GM23338 (cell line): Measurements from ENCODE around the gene CUX1. TPM values are rescaled to one million over a fixed set of nuclear protein-coding genes. Genes with fewer than 3 reads are reported as not detected.

ENCODE experiments used
- ATAC-seq: fragments of 200-7000 bp; cut with Tn5 transposase; 3 replicates; pipeline ENCODE4 v1.9.1; 2020
- DNase-seq: peaks from one replicate; pipeline ENCODE4 v3.0.0-alpha.2; 2015; ENCODE audit warnings: low spot score
- H2AFZ ChIP-seq: fragments of 200-600 bp; sonication (generic); 2 replicates; pipeline ENCODE4 v1.8.0; 2016; ENCODE audit warnings: antibody characterized with exemption, mild to moderate bottlenecking, moderate library complexity
- H3F3A ChIP-seq: fragments of 200-600 bp; sonication (generic); replicated peaks from 2 replicates; pipeline ENCODE4 v1.8.0; 2017; ENCODE audit warnings: antibody characterized with exemption, mixed run types, low read depth
- H3K27ac ChIP-seq: fragments of 200-600 bp; sonication (generic); 2 replicates; pipeline ENCODE4 v1.6.1; 2016; ENCODE audit warnings: low read depth
- H3K27me3 ChIP-seq: fragments of 200-600 bp; sonication (generic); 2 replicates; pipeline ENCODE4 v1.8.0; 2016; ENCODE audit warnings: mild to moderate bottlenecking, mixed run types, moderate library complexity; ENCODE audit not compliant: insufficient read depth
- H3K36me3 ChIP-seq: fragments of 200-600 bp; sonication (generic); 2 replicates; pipeline ENCODE4 v1.8.0; 2016; ENCODE audit warnings: mild to moderate bottlenecking; ENCODE audit not compliant: insufficient read depth
- H3K4me1 ChIP-seq: fragments of 200-600 bp; sonication (generic); 2 replicates; pipeline ENCODE4 v1.8.0; 2016; ENCODE audit warnings: mild to moderate bottlenecking, moderate library complexity; ENCODE audit not compliant: insufficient read depth
- H3K4me2 ChIP-seq: fragments of 200-600 bp; sonication (generic); 2 replicates; pipeline ENCODE4 v1.7.1; 2017; ENCODE audit warnings: mixed run types
- H3K4me3 ChIP-seq: fragments of 200-600 bp; sonication (generic); 2 replicates; pipeline ENCODE4 v1.6.1; 2016; ENCODE audit warnings: mixed run types
- H3K79me2 ChIP-seq: fragments of 200-600 bp; sonication (generic); replicated peaks from 2 replicates; pipeline ENCODE4 v1.8.0; 2017; ENCODE audit warnings: mild to moderate bottlenecking; ENCODE audit not compliant: insufficient read depth
- H3K9me2 ChIP-seq: fragments of 200-600 bp; sonication (generic); 2 replicates; pipeline ENCODE4 v1.8.0; 2017; ENCODE audit not compliant: insufficient read depth
- H4K20me1 ChIP-seq: fragments of 200-600 bp; sonication (generic); replicated peaks from 2 replicates; pipeline ENCODE4 v1.8.0; 2017; ENCODE audit warnings: mild to moderate bottlenecking; ENCODE audit not compliant: insufficient read depth
- H3K27ac Mint-ChIP-seq: 2 replicates; pipeline ENCODE4 v1.8.0; 2020; ENCODE audit warnings: inconsistent platforms, mild to moderate bottlenecking, moderate library complexity, mixed read lengths
- H3K27me3 Mint-ChIP-seq: 3 replicates; pipeline ENCODE4 v1.8.0; 2022; ENCODE audit warnings: low read depth, mild to moderate bottlenecking, moderate library complexity, mixed read lengths, inconsistent platforms; ENCODE audit not compliant: insufficient read depth, poor library complexity
- H3K36me3 Mint-ChIP-seq: 3 replicates; pipeline ENCODE4 v1.8.0; 2021; ENCODE audit warnings: low read depth, mild to moderate bottlenecking, inconsistent platforms, moderate library complexity, mixed read lengths
- H3K4me1 Mint-ChIP-seq: 3 replicates; pipeline ENCODE4 v1.8.0; 2020; ENCODE audit warnings: mild to moderate bottlenecking, inconsistent platforms, mixed read lengths
- H3K4me3 Mint-ChIP-seq: 3 replicates; pipeline ENCODE4 v1.8.0; 2021; ENCODE audit warnings: moderate library complexity, mild to moderate bottlenecking, inconsistent platforms, mixed read lengths
- H3K9me3 Mint-ChIP-seq: 3 replicates; pipeline ENCODE4 v1.8.0; 2020; ENCODE audit warnings: moderate library complexity, mild to moderate bottlenecking, inconsistent platforms, mixed read lengths
- CTCF ChIP-seq, 2 experiments: fragments of 200-600 bp in 1 of 2; sonication (generic) in 1 of 2; conservative IDR thresholded peaks; 2 replicates each; pipeline versions ENCODE4 v1.5.1 to v1.6.1; 2016 to 2017; ENCODE audit warnings: antibody characterized with exemption in 2 of 2, low read depth in 2 of 2, mild to moderate bottlenecking in 2 of 2, moderate library complexity in 1 of 2
- EZH2 ChIP-seq: fragments of 200-600 bp; sonication (generic); IDR thresholded peaks from one replicate; pipeline ENCODE4 v1.8.0; 2017; ENCODE audit warnings: antibody characterized with exemption, mild to moderate bottlenecking, low read depth; ENCODE audit not compliant: unreplicated experiment
- EZH2phosphoT487 ChIP-seq: fragments of 200-600 bp; sonication (generic); IDR thresholded peaks from one replicate; pipeline ENCODE4 v1.8.1; 2018; ENCODE audit warnings: antibody characterized with exemption; ENCODE audit not compliant: unreplicated experiment
- JUNB ChIP-seq: IDR thresholded peaks from one replicate; pipeline ENCODE4 v1.6.1; 2016; ENCODE audit warnings: antibody characterized with exemption; ENCODE audit not compliant: unreplicated experiment
- NANOG ChIP-seq: IDR thresholded peaks from 2 replicates; pipeline ENCODE4 v1.6.1; 2016; ENCODE audit warnings: antibody characterized with exemption, borderline replicate concordance
- POLR2AphosphoS5 ChIP-seq: IDR thresholded peaks from 2 replicates; pipeline ENCODE4 v1.6.1; 2016; ENCODE audit warnings: antibody characterized with exemption, low read depth
- STAT1 ChIP-seq: IDR thresholded peaks from one replicate; pipeline ENCODE4 v1.6.1; 2016; ENCODE audit warnings: antibody characterized with exemption; ENCODE audit not compliant: unreplicated experiment
- ZNF114 ChIP-seq: fragments of 250-450 bp; sonication (Bioruptor Pico); IDR thresholded peaks from 2 replicates; pipeline ENCODE4 v1.5.0; 2020; ENCODE audit warnings: mild to moderate bottlenecking, moderate library complexity
- ZNF462 ChIP-seq: fragments of 250-450 bp; sonication (Bioruptor Pico); IDR thresholded peaks from 2 replicates; pipeline ENCODE4 v1.5.0; 2020; ENCODE audit warnings: mild to moderate bottlenecking, moderate library complexity
- polyA plus RNA-seq: library from polyadenylated mRNA; unstranded; fragments of >200 nt; fragmentation: Nextera tagmentation; extraction: Ambion mirVana; gene quantifications from 2 replicates; pipeline ENCODE4 v1.2.1, GENCODE V29; 2016
- total RNA-seq: library from RNA; depleted of rRNA; stranded (reverse); fragments of >200 nt; shearing (Covaris generic); gene quantifications from 2 replicates; pipeline ENCODE4 v1.2.3, GENCODE V29; 2014
- TF ChIP-seq, protein P1 (sequence below): IDR thresholded peaks from 2 replicates; pipeline ENCODE4 v1.6.1; 2016; ENCODE audit warnings: antibody characterized with exemption
- TF ChIP-seq, protein P2 (sequence below): IDR thresholded peaks from one replicate; pipeline ENCODE4 v1.6.1; 2018; ENCODE audit warnings: antibody characterized with exemption; ENCODE audit not compliant: unreplicated experiment

CUX1 gene
- total and polyA plus RNA-seq, 2 experiments from 2014 or later: 49.9 to 64.0 TPM

DNA sequence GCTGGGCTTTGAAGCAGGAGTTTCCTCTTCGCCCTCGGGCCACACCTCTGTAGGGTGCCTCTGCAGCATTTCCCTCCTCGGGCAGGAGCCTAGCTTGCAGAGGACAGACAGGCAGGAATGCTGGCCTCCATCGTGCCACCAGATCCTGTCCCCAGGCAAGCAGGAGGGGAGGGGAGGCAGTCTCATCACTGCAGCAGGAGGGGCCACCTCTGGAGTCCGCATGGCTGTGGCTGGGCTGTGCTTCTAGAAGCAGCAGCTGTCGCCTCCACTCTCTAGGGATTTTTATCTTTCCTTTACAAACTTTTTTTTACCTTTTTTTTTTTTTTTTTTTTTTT, 181.4 kb downstream of the CUX1 start (continued):
- TF ChIP-seq CTCF (conservative IDR thresholded peaks at IDR 0.05; ENCODE audit: low read depth in 2 of 2) (no peak), EZH2phosphoT487 (no peak), JUNB (no peak)

- H3K27ac Mint-ChIP-seq: no peak overlapping the region
These were observed 182.0 kb downstream of the CUX1 start for GRCh38 chr7:101999393-101999792.

More at GRCh38 chr7:101999393-101999792, 182.0 kb downstream of the CUX1 start:
- Histone ChIP-seq H3K4me2 (no peak overlapping the region), H3K36me3 (no peaks in the 10 kb centered on the region), H4K20me1 (peaks cover 10% of the 10 kb centered on the region), H3K4me1 (peaks cover 5% of the 10 kb centered on the region), H2AFZ (no peak overlapping the region), H3K27me3 (no peaks in the 10 kb centered on the region), H3F3A (no peaks in the 10 kb centered on the region), H3K79me2 (peaks cover 56% of the 10 kb centered on the region), H3K9me2 (no peaks in the 10 kb centered on the region), H3K4me3 (no peak overlapping the region), H3K27ac (no peak overlapping the region)
- no peaks in the 10 kb centered on the region for H3K9me3 Mint-ChIP-seq
- peaks cover 41% of the 10 kb centered on the region for H3K4me1 Mint-ChIP-seq
- H3K36me3 Mint-ChIP-seq: peaks cover 3% of the 10 kb centered on the region; the same call in 1 of the 3 replicates
- H3K27me3 Mint-ChIP-seq: peaks cover 8% of the 10 kb centered on the region
- ATAC-seq: no peak
- no peak for DNase-seq
- TF ChIP-seq, protein P1, sequence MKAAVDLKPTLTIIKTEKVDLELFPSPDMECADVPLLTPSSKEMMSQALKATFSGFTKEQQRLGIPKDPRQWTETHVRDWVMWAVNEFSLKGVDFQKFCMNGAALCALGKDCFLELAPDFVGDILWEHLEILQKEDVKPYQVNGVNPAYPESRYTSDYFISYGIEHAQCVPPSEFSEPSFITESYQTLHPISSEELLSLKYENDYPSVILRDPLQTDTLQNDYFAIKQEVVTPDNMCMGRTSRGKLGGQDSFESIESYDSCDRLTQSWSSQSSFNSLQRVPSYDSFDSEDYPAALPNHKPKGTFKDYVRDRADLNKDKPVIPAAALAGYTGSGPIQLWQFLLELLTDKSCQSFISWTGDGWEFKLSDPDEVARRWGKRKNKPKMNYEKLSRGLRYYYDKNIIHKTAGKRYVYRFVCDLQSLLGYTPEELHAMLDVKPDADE: no peak
- no peak for TF ChIP-seq ZNF114 (CRISPR knock-in tag)
- no peak for TF ChIP-seq JUNB
- TF ChIP-seq NANOG: no peak
- TF ChIP-seq, protein P2, sequence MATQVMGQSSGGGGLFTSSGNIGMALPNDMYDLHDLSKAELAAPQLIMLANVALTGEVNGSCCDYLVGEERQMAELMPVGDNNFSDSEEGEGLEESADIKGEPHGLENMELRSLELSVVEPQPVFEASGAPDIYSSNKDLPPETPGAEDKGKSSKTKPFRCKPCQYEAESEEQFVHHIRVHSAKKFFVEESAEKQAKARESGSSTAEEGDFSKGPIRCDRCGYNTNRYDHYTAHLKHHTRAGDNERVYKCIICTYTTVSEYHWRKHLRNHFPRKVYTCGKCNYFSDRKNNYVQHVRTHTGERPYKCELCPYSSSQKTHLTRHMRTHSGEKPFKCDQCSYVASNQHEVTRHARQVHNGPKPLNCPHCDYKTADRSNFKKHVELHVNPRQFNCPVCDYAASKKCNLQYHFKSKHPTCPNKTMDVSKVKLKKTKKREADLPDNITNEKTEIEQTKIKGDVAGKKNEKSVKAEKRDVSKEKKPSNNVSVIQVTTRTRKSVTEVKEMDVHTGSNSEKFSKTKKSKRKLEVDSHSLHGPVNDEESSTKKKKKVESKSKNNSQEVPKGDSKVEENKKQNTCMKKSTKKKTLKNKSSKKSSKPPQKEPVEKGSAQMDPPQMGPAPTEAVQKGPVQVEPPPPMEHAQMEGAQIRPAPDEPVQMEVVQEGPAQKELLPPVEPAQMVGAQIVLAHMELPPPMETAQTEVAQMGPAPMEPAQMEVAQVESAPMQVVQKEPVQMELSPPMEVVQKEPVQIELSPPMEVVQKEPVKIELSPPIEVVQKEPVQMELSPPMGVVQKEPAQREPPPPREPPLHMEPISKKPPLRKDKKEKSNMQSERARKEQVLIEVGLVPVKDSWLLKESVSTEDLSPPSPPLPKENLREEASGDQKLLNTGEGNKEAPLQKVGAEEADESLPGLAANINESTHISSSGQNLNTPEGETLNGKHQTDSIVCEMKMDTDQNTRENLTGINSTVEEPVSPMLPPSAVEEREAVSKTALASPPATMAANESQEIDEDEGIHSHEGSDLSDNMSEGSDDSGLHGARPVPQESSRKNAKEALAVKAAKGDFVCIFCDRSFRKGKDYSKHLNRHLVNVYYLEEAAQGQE: no peak
- no peak for TF ChIP-seq EZH2
- no peak for TF ChIP-seq STAT1
- no peak for TF ChIP-seq POLR2AphosphoS5
- no peak for TF ChIP-seq ZNF462 (CRISPR knock-in tag)
- no peak for TF ChIP-seq EZH2phosphoT487
- H3K4me3 Mint-ChIP-seq: no peak overlapping the region
